ENCODE results near the gene TPMT. TPM values are rescaled to one million over a fixed set of nuclear protein-coding genes. Genes with fewer than 3 reads are reported as not detected.

TPMT gene
- total and polyA plus RNA-seq, 2 donors from 2014 or later = 21.8 to 67.8 TPM

GRCh38 chr6:18139935-18140621 lies 14.8 kb downstream of the TPMT start:
- no peak overlapping the region for H3K4me3 ChIP-seq (ENCODE audit: low read length in 3 of 3)
- FAIRE-seq = no peak
- no peak for TF ChIP-seq CTCF (IDR thresholded peaks at IDR 0.05; ENCODE audit: borderline replicate concordance, extremely low read depth, insufficient read depth)
- H3K27me3 ChIP-seq (ENCODE audit: control insufficient read depth, insufficient read depth, low read length) = no peaks in the 10 kb centered on the region
- H3K9ac ChIP-seq (ENCODE audit: low read length in 3 of 3) = no peak overlapping the region
- no peak for DNase-seq
- H3K36me3 ChIP-seq (ENCODE audit: control insufficient read depth in 2 of 3, insufficient read depth in 3 of 3, low read length in 3 of 3) = peaks cover 0 to 42% (median 25%) of the 10 kb centered on the region in 3 donors
- intact Hi-C loops (cut with DNase I) = no loop called here
- H3K4me1 ChIP-seq (ENCODE audit: control insufficient read depth in 2 of 3, insufficient read depth in 2 of 3, low read depth in 1 of 3, low read length in 3 of 3) = no peaks in the 10 kb centered on the region
- H3K9me3 ChIP-seq (ENCODE audit: control insufficient read depth in 2 of 3, insufficient read depth in 1 of 3, low read length in 3 of 3) = no peaks in the 10 kb centered on the region
- no peak overlapping the region for H3K27ac ChIP-seq (ENCODE audit: low read depth in 2 of 2, low read length in 2 of 2)

- H3K4me3 ChIP-seq (ENCODE audit: low read length in 3 of 3) = no peak overlapping the region
- no peak overlapping the region for H3K9ac ChIP-seq (ENCODE audit: low read length in 3 of 3)
- no peaks in the 10 kb centered on the region for H3K9me3 ChIP-seq (ENCODE audit: control insufficient read depth in 2 of 3, insufficient read depth in 1 of 3, low read length in 3 of 3)
- no peak for DNase-seq
- peaks cover 0 to 47% (median 35%) of the 10 kb centered on the region in 3 donors for H3K36me3 ChIP-seq (ENCODE audit: control insufficient read depth in 2 of 3, insufficient read depth in 3 of 3, low read length in 3 of 3)
- no peak for TF ChIP-seq CTCF (IDR thresholded peaks at IDR 0.05; ENCODE audit: borderline replicate concordance, extremely low read depth, insufficient read depth)
- intact Hi-C loops (cut with DNase I) = no loop called here
- FAIRE-seq = no peak
- no peaks in the 10 kb centered on the region for H3K4me1 ChIP-seq (ENCODE audit: control insufficient read depth in 2 of 3, insufficient read depth in 2 of 3, low read depth in 1 of 3, low read length in 3 of 3)
- no peaks in the 10 kb centered on the region for H3K27me3 ChIP-seq (ENCODE audit: control insufficient read depth, insufficient read depth, low read length)
- no peak overlapping the region for H3K27ac ChIP-seq (ENCODE audit: low read depth in 2 of 2, low read length in 2 of 2)
These were observed 16.0 kb downstream of the TPMT start for GRCh38 chr6:18138906-18139305.

GRCh38 chr6:18136260-18136659 lies 18.6 kb downstream of the TPMT start:
- Histone ChIP-seq H3K27ac (ENCODE audit: low read depth in 2 of 2, low read length in 2 of 2) (no peak overlapping the region), H3K9ac (ENCODE audit: low read length in 3 of 3) (no peak overlapping the region), H3K36me3 (ENCODE audit: control insufficient read depth in 2 of 3, insufficient read depth in 3 of 3, low read length in 3 of 3) (peaks cover 0 to 46% (median 30%) of the 10 kb centered on the region in 3 donors), H3K4me1 (ENCODE audit: control insufficient read depth in 2 of 3, insufficient read depth in 2 of 3, low read depth in 1 of 3, low read length in 3 of 3) (no peaks in the 10 kb centered on the region), H3K27me3 (ENCODE audit: control insufficient read depth, insufficient read depth, low read length) (no peaks in the 10 kb centered on the region), H3K4me3 (ENCODE audit: low read length in 3 of 3) (no peak overlapping the region), H3K9me3 (ENCODE audit: control insufficient read depth in 2 of 3, insufficient read depth in 1 of 3, low read length in 3 of 3) (no peaks in the 10 kb centered on the region)
- intact Hi-C loops (cut with DNase I) = no loop called here
- TF ChIP-seq CTCF (IDR thresholded peaks at IDR 0.05; ENCODE audit: borderline replicate concordance, extremely low read depth, insufficient read depth) = no peak
- FAIRE-seq (no peak), DNase-seq (no peak)
